Measurements from ENCODE around the gene CA5A.

GRCh38 chr16:87881324-87882200, 54.8 kb downstream of the CA5A start:
- TF ChIP-seq CTCF (IDR thresholded peaks at IDR 0.05; ENCODE audit: insufficient read depth, low read length), result no peak
- TF ChIP-seq POLR2AphosphoS5 (IDR thresholded peaks at IDR 0.05; ENCODE audit: low read depth), result no peak
- no peak for TF ChIP-seq REST (IDR thresholded peaks at IDR 0.05; ENCODE audit: insufficient replicate concordance, low read depth)

Data from HL-60 (cell line).